Activated naive CD4-positive, alpha-beta T cell treated with anti-CD3 and anti-CD28 coated beads, Interleukin-2, amount 50 U/mL, for 72 hours (primary cell): ENCODE data around the gene IFITM2. TPM values are rescaled to one million over a fixed set of nuclear protein-coding genes. Genes with fewer than 3 reads are reported as not detected.
A peak's percentile ranks its signal among the peaks of the same experiment; 100 is the strongest.
"Not testable (repeated sequence)": the region's sequence is repeated elsewhere in the genome, so short reads cannot be mapped to it uniquely, and the experiment has no call there.

Experiments
- ATAC-seq, 2 donors: fragments of 150-1000 bp; cut with Tn5 transposase; 2 replicates each; pipeline ENCODE4 v1.10.0; 2021; ENCODE audit warnings: mild to moderate bottlenecking in 2 of 2, moderate library complexity in 2 of 2
- DNase-seq, 2 donors: peaks; one replicate each; pipeline ENCODE4 v3.0.0; 2021 to 2022; ENCODE audit warnings: low spot score in 2 of 2
- H3K27ac Mint-ChIP-seq, 2 donors: one replicate each; pipeline ENCODE4 v1.8.0; 2022; ENCODE audit warnings: mild to moderate bottlenecking in 2 of 2, mixed read lengths in 2 of 2
- H3K36me3 Mint-ChIP-seq, 2 donors: one replicate each; pipeline ENCODE4 v1.8.0; 2022; ENCODE audit warnings: mixed read lengths in 2 of 2
- H3K9me3 Mint-ChIP-seq, 2 donors: one replicate each; pipeline ENCODE4 v1.8.0; 2022; ENCODE audit warnings: mixed read lengths in 2 of 2
- total RNA-seq, 2 donors: library from RNA; stranded (reverse); gene quantifications; one replicate each; pipeline ENCODE4 v1.2.3, GENCODE V29; 2022

The IFITM2 gene
- total RNA-seq, 2 donors from 2014 or later, result 385 to 785 TPM

GRCh38 chr11:325796-326591, 18.4 kb downstream of the IFITM2 start:
- ATAC-seq (peak in 1 of 2 donors; percentile 1), DNase-seq (no peak)
- H3K36me3 Mint-ChIP-seq, result no peaks in the 10 kb centered on the region
- peak overlapping the region; percentile 94 to 99 for H3K27ac Mint-ChIP-seq
- no peaks in the 10 kb centered on the region for H3K9me3 Mint-ChIP-seq

DNA sequence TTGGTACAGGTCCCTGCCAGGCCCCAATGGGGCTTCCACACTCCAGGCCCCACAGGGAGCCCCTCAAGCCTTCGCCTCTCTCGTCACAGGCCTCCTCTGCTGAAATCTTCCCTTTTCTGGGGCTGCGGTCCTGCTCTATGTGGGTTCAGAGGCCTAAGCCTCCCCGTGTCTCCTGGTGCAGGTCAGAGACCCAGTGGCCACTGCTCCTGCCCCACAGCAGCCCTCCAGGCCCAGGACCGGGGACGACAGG, 18.9 kb downstream of the IFITM2 start:
- H3K36me3 Mint-ChIP-seq, result no peaks in the 10 kb centered on the region
- no peaks in the 10 kb centered on the region for H3K9me3 Mint-ChIP-seq
- peak overlapping the region; percentile 94 to 99 for H3K27ac Mint-ChIP-seq
- DNase-seq (no peak), ATAC-seq (peak in 1 of 2 donors; percentile 0)

GRCh38 chr11:326842-327580, 19.4 kb downstream of the IFITM2 start:
- H3K36me3 Mint-ChIP-seq, result no peaks in the 10 kb centered on the region
- peak; percentile 56 to 81 for DNase-seq
- ATAC-seq, result peak; percentile 45 to 72
- peak overlapping the region; percentile 94 to 99 for H3K27ac Mint-ChIP-seq
- no peaks in the 10 kb centered on the region for H3K9me3 Mint-ChIP-seq

DNA sequence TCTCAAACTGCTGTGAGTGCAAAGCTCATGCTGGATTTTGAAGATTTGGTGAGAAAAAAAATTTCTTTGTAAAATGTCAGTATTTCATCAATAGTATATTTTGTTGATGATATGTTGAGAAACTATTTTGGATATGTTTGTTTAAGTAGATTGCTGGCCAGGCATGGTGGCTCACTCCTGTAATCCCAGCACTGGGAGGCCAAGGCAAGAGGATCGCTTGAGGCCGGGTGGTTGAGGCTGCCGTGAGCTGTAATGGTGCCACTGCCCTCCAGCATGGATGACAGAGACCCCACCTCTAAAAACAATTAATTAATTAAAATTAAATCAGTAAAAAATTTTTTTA, 19.9 kb downstream of the IFITM2 start:
- ATAC-seq (no peak), DNase-seq (no peak)
- H3K27ac Mint-ChIP-seq, result peak overlapping the region; percentile 90 to 94
- peaks cover 0 to 2% of the 10 kb centered on the region in 2 donors for H3K36me3 Mint-ChIP-seq
- no peaks in the 10 kb centered on the region for H3K9me3 Mint-ChIP-seq

- DNase-seq (no peak), ATAC-seq (no peak)
- H3K9me3 Mint-ChIP-seq, result no peaks in the 10 kb centered on the region
- no peak overlapping the region for H3K27ac Mint-ChIP-seq
- peaks cover 0 to 7% of the 10 kb centered on the region in 2 donors for H3K36me3 Mint-ChIP-seq
Observed at GRCh38 chr11:328012-328411, 20.4 kb downstream of the IFITM2 start.

DNA sequence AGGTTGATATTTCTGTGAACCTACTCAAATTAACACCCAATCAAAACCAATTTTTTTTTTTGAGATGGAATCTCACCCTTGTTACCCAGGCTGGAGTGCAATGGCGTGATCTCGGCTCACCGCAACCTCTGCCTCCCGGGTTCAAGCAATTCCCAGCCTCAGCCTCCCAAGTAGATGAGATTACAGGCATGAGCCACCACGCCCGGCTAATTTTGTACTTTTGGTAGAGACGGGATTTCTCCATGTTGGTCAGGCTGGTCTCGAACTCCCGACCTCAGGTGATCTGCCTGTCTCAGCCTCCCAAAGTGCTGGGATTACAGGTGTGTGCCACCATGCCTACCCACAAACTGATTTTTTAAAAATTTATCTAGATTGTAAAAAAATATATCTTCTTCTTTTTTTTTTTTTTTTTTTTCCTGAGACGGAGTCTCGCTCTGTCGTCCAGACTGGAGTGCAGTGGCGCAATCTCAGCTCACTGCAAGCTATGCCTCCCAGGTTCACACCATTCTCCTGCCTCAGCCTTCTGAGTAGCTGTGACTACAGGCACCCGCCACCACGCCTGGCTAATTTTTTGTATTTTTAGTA, 21.0 kb downstream of the IFITM2 start:
- DNase-seq, H3K9me3 Mint-ChIP-seq, ATAC-seq: not testable (repeated sequence)
- Mint-ChIP-seq H3K36me3 (peaks cover 0 to 10% of the 10 kb centered on the region in 2 donors), H3K27ac (peak overlapping the region; percentile 22 to 62)

DNA sequence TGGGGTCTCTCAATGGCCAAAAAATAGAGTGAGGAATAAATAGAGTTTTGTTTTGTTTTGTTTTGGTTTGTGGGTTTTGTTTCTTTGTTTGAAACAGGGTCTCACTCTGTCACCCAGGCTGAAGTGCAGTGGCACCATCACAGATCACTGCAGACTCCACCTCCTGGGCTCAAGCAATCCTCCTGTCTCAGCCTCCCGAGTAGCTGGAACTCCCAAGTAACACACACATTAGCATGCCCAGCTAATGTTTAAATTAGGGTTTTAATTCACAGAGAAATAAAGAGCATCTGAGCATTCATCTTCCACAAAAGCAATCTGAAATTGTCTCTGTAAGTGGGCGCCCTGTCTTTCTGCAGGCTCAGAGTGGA, 22.3 kb downstream of the IFITM2 start:
- no peaks in the 10 kb centered on the region for H3K9me3 Mint-ChIP-seq
- H3K27ac Mint-ChIP-seq, result peak overlapping the region; percentile 62 to 77
- DNase-seq (no peak), ATAC-seq (peak in 1 of 2 donors; percentile 1)
- H3K36me3 Mint-ChIP-seq, result peaks cover 0 to 10% of the 10 kb centered on the region in 2 donors

DNA sequence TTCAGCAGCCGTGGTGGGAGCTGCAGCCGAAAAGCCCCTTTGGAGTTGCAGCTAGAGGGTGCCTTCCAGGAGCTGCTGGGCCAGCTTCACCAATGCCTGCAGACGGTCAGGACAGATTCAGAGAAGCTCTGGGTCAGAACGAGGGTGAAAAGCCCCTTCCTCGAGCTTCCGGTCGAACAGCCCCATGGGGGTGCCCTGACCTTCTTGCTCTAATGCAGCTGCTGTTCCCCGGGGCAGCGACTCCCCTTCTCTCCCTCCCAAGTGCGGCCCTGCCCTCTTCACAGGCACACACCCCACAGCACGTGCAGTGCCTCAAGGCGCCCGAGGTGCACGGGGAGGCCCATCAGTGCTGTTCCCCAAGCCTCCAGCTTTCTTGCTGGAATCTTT, 22.7 kb downstream of the IFITM2 start:
- Mint-ChIP-seq H3K9me3 (no peaks in the 10 kb centered on the region), H3K36me3 (peaks cover 0 to 10% of the 10 kb centered on the region in 2 donors), H3K27ac (peak overlapping the region in 1 of 2 donors; percentile 62)
- ATAC-seq (no peak), DNase-seq (no peak)

GRCh38 chr11:330694-331357, 23.2 kb downstream of the IFITM2 start:
- H3K36me3 Mint-ChIP-seq, result peaks cover 0 to 10% of the 10 kb centered on the region in 2 donors
- ATAC-seq (peak in 1 of 2 donors; percentile 53), DNase-seq (peak in 1 of 2 donors; percentile 81)
- peak overlapping the region in 1 of 2 donors; percentile 81 for H3K27ac Mint-ChIP-seq
- no peaks in the 10 kb centered on the region for H3K9me3 Mint-ChIP-seq

DNA sequence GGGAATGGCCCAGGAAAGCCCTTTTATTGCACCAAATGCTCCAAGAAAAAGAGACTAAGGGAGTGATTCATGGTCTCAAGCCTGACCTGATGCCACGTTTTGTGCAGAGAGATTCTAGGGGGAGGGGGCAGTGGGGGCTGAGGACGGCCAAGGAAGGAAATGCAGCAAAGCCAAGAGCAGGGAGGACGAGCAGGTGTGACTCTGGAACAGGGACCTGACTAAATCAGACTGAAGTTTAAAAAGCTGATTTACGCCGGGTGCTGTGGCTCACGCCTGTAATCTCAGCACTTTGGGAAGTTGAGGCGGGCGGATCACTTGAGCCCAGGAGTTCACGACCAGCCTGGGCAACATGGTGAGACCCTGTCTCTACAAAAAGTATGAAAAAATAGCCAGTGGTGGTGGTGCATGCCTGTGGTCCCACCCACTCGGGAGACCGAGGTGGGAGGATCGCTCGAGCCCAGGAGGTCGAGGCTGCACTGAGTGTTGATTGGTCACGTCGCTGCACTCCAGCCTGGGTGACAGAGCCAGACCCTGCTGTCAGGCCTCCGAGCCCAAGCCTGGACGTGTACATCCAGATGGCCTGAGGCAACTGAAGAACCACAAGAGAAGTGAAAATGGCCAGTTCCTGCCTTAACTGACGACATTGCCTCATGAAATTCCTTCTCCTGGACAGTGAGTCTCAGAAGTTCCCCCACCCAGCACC, 23.9 kb downstream of the IFITM2 start:
- ATAC-seq (peak in 1 of 2 donors; percentile 44), DNase-seq (no peak)
- Mint-ChIP-seq H3K36me3 (peaks cover 0 to 10% of the 10 kb centered on the region in 2 donors), H3K9me3 (no peaks in the 10 kb centered on the region), H3K27ac (peak overlapping the region in 1 of 2 donors; percentile 81)

DNA sequence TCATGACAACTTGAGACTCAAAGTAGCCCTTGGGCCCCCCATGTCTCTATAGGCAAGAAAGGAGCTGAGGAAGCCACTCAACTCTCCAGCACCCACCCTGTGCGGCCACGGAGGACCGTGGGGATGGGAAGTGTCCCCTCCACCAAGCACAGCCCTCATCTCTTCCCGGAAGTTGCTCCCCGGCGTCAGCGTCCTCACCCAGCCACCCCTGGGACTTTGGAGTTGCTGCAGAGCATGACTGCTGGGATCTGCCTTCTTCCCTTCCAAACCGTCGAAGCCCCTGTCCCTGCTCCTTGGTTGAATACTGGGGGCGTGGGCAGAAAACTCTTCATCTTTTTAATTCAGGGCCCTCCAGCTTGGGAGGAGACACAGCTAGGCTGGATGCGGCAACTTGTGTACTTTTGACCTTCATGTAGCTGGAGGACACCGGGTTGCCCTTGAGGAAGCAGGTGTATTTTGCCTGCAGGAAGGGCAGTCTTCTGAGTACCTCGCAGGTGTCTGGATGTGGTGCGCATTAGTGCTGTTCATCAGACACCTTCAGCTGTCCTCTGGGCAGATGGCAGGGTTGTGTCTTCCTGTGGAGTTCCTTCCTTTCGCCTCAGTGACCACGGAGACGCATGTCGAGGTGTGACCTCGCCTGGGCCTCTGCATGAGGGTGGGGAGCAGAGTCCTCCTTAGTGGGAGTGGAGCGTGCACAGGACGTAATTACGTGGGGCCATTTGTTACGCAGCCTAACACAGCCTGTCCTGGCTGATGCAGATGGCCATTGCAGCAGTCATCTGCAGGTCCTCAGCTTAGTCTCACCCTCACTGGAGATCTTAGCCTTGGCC, 25.2 kb downstream of the IFITM2 start:
- Mint-ChIP-seq H3K9me3 (no peaks in the 10 kb centered on the region), H3K36me3 (peaks cover 0 to 10% of the 10 kb centered on the region in 2 donors), H3K27ac (no peak overlapping the region)
- DNase-seq, result no peak
- no peak for ATAC-seq

GRCh38 chr11:333616-334263, 26.1 kb downstream of the IFITM2 start:
- not testable (repeated sequence) for ATAC-seq, H3K27ac Mint-ChIP-seq, H3K9me3 Mint-ChIP-seq, DNase-seq
- peaks cover 0 to 10% of the 10 kb centered on the region in 2 donors for H3K36me3 Mint-ChIP-seq

GRCh38 chr11:334264-334994, 26.8 kb downstream of the IFITM2 start:
- H3K36me3 Mint-ChIP-seq, result peaks cover 0 to 10% of the 10 kb centered on the region in 2 donors
- no peaks in the 10 kb centered on the region for H3K9me3 Mint-ChIP-seq
- DNase-seq (no peak), ATAC-seq (no peak)
- no peak overlapping the region for H3K27ac Mint-ChIP-seq

DNA sequence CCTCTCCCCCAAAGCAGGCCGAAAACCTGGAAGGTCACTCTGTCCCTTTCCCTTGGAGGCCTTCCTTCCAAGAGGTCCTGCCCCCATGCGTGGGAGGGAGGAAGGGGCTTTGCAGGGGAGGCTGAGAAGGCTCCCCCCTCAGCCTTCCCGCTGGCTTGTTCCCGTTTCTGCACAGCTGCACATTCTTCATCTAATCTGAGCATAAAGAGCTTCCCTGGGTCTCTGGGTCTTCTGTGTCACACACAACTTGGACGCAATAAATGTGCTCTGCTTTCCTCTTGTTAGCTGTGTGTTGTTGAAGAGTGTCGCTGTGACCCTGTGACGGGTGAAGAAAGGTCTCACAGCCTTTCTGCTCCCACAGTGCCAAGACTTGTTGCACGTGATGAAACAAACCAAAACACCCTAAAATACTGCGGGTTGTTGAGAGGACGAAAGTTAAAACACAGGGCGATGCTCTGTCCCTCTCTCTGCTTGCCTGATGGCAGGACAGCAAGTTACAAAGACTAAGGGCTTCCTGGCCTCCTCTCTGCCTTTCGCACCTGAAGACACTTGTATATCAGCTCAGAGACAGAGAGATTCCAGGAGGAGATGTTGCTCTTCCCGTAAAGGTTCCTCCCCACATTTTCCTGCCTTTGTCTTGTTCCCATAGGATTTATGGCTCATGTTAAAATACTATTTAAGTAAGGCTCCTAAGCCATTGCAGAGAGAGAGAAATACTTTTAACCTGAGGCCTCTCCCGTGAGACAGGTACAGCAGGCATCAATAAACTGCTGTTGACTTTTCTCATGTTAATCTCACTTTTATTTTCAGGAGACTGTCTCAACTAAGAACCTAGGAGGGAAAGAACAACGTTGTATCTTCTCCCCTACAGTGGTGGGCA, 28.4 kb downstream of the IFITM2 start:
- H3K27ac Mint-ChIP-seq, result peak overlapping the region in 1 of 2 donors; percentile 52
- DNase-seq, result no peak
- H3K9me3 Mint-ChIP-seq, result no peaks in the 10 kb centered on the region
- H3K36me3 Mint-ChIP-seq, result peaks cover 0 to 10% of the 10 kb centered on the region in 2 donors
- ATAC-seq, result no peak
